Kasumi-1 (cell line): ENCODE results near the gene SREK1.
A peak's percentile ranks its signal among the peaks of the same experiment; 100 is the strongest.

ENCODE experiments used
- DNase-seq, 2 experiments: peaks; one replicate each; lab custom pipeline; 2025; lab: John Stamatoyannopoulos, UW

SREK1 gene

GRCh38 chr5:66144074-66144833 lies at the start of gene SREK1:
SREK1 (plus strand) TSS chr5:66144300; CDS start chr5:66144377, 77 bp downstream.
- DNase-seq: peak; percentile 83 to 91

GRCh38 chr5:66100851-66101250 lies 43.2 kb upstream of the SREK1 start:
- no peak for DNase-seq

GRCh38 chr5:66113160-66113559 lies 30.9 kb upstream of the SREK1 start:
- DNase-seq: no peak

GRCh38 chr5:66118304-66118703 lies 25.8 kb upstream of the SREK1 start:
- DNase-seq: no peak

GRCh38 chr5:66122379-66123034 lies 21.6 kb upstream of the SREK1 start:
- no peak for DNase-seq

GRCh38 chr5:66129144-66129543 lies 15.0 kb upstream of the SREK1 start:
- DNase-seq: no peak

- no peak for DNase-seq
Observed at GRCh38 chr5:66130493-66130892, 13.6 kb upstream of the SREK1 start.

GRCh38 chr5:66134407-66134861 lies 9.7 kb upstream of the SREK1 start:
- no peak for DNase-seq

GRCh38 chr5:66136053-66136452 lies 8.0 kb upstream of the SREK1 start:
- no peak for DNase-seq

- peak; percentile 11 to 12 for DNase-seq
Observed at GRCh38 chr5:66136944-66137343, 7.2 kb upstream of the SREK1 start.

GRCh38 chr5:66138637-66139317 lies 5.3 kb upstream of the SREK1 start:
- peak in 1 of 2 experiments; percentile 10 for DNase-seq

GRCh38 chr5:66139318-66139712 lies 4.8 kb upstream of the SREK1 start:
- no peak for DNase-seq

- no peak for DNase-seq
Observed at GRCh38 chr5:66142417-66142816, 1.7 kb upstream of the SREK1 start.

GRCh38 chr5:66143473-66144073 lies 527 bp upstream of the SREK1 start:
- no peak for DNase-seq

GRCh38 chr5:66144834-66145390 lies 812 bp downstream of the SREK1 start:
- peak; percentile 75 to 79 for DNase-seq

- no peak for DNase-seq
Observed at GRCh38 chr5:66145737-66146136, 1.6 kb downstream of the SREK1 start.

- DNase-seq: no peak
Observed at GRCh38 chr5:66149950-66150349, 5.8 kb downstream of the SREK1 start.

GRCh38 chr5:66151030-66151429 lies 6.9 kb downstream of the SREK1 start:
- DNase-seq: no peak

GRCh38 chr5:66151491-66151890 lies 7.4 kb downstream of the SREK1 start:
- DNase-seq: no peak

- no peak for DNase-seq
Observed at GRCh38 chr5:66157046-66157445, 12.9 kb downstream of the SREK1 start.

GRCh38 chr5:66161356-66161755 lies 17.3 kb downstream of the SREK1 start:
- DNase-seq: no peak
